Stimulated activated naive CD8-positive, alpha-beta T cell treated with anti-CD3 and anti-CD28 coated beads, Interleukin-15, amount 100 ng/mL, for 72 hours (primary cell): ENCODE results near the gene ELAVL4.
"Not testable (repeated sequence)": the region's sequence is repeated elsewhere in the genome, so short reads cannot be mapped to it uniquely, and the experiment has no call there.

Experiments
- ATAC-seq: fragments of 150-1000 bp; cut with Tn5 transposase; 2 replicates; pipeline ENCODE4 v1.10.0; 2021; ENCODE audit warnings: mild to moderate bottlenecking, moderate library complexity
- DNase-seq, 2 donors: peaks; one replicate each; pipeline ENCODE4 v3.0.0; 2021 to 2022
- H3K27ac Mint-ChIP-seq, 2 donors: one replicate each; pipeline ENCODE4 v1.8.0; 2022; ENCODE audit warnings: mild to moderate bottlenecking in 2 of 2, mixed read lengths in 2 of 2, moderate library complexity in 2 of 2
- H3K27me3 Mint-ChIP-seq: one replicate; pipeline ENCODE4 v1.8.0; 2022; ENCODE audit warnings: mixed read lengths
- H3K4me1 Mint-ChIP-seq: one replicate; pipeline ENCODE4 v1.8.0; 2022; ENCODE audit warnings: mild to moderate bottlenecking, mixed read lengths
- H3K4me3 Mint-ChIP-seq, 2 donors: one replicate each; pipeline ENCODE4 v1.8.0; 2022; ENCODE audit warnings: mild to moderate bottlenecking in 2 of 2, mixed read lengths in 2 of 2, moderate library complexity in 1 of 2
- H3K9me3 Mint-ChIP-seq, 2 donors: one replicate each; pipeline ENCODE4 v1.8.0; 2022; ENCODE audit warnings: mixed read lengths in 2 of 2

The ELAVL4 gene

DNA sequence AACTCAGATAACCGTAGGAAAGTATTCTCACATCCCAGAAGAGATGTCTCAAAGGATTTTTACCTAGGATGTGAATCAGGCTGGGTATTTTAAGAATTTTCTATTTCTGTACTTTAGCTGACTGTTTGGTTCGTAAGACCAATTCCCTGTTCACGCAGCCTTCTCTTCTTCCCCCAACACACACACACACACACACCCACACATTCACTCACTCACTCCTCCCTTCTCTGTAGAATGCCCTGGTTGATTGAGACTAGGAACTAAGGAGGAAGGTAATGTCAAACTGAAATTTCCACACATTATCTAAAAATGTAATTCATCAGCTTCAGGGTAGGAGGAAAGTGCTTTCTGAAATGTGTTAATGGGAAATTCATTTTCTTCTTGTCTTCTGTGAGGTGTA lies 43.5 kb downstream of the ELAVL4 start:
- no peak for ATAC-seq
- Mint-ChIP-seq H3K9me3 (no peaks in the 10 kb centered on the region), H3K4me3 (no peak overlapping the region), H3K4me1 (no peaks in the 10 kb centered on the region), H3K27me3 (peaks cover 8% of the 10 kb centered on the region), H3K27ac (no peak overlapping the region)
- no peak for DNase-seq

DNA sequence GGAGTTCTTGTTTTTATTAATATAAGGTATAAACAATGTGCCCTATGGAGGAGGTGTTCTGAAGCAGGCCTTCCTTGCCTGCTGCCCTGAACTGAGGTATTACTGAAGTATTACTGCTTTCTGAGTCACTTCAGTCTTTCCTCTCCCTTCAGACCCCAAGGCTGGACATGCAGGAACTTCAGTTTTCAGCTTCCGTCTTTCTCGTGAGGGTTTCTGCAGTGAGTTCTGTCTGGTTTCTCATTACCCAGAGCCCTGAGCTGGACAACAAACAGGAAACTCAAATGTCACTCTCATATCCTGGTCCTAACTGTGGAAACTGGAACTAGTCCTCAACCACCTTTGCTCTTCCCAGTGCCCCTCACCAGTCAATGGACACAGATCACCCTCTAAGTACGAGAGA lies 46.8 kb downstream of the ELAVL4 start:
- Mint-ChIP-seq H3K4me3 (no peak overlapping the region), H3K9me3 (no peaks in the 10 kb centered on the region), H3K4me1 (no peaks in the 10 kb centered on the region), H3K27me3 (peaks cover 8% of the 10 kb centered on the region), H3K27ac (no peak overlapping the region)
- ATAC-seq (no peak), DNase-seq (no peak)

DNA sequence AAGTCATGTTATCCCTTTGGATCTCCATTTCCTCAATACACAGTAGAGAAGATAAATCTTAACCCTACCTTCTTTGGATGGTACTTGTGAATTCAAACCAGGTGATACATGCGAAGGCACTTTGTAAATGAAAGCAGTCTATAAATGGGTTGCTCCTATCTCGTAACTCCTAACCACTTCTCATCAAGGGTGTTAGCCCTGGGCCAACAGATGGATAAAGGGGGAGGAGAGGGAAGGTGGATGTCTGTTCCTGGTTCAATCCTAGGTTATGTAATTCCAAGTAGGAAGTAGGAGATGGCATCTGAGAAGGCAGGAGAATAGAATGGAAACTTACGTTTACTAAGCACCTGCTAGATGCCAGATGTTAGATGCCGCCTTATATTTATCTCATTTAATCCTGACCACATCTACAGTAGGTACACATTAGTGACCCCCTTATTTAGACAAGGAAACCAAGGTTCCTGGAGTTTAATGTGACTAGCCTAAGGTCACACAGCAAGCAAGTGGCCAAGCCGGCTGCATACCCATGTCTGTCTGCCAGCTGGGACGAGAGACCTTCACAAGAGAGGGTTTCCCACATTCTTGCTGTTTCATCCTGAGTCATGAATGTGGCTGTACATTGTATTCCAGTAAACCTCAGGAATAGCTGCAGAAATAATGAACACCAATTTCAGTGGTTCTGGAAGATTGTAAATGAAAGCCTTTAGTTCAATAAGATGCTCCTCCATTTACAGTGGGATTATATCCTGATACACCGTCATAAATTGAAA lies 47.7 kb downstream of the ELAVL4 start:
- H3K4me3 Mint-ChIP-seq, result no peak overlapping the region
- no peak overlapping the region for H3K27ac Mint-ChIP-seq
- ATAC-seq (no peak), DNase-seq (no peak)
- no peaks in the 10 kb centered on the region for H3K9me3 Mint-ChIP-seq
- peaks cover 8% of the 10 kb centered on the region for H3K27me3 Mint-ChIP-seq
- H3K4me1 Mint-ChIP-seq, result no peaks in the 10 kb centered on the region

DNA sequence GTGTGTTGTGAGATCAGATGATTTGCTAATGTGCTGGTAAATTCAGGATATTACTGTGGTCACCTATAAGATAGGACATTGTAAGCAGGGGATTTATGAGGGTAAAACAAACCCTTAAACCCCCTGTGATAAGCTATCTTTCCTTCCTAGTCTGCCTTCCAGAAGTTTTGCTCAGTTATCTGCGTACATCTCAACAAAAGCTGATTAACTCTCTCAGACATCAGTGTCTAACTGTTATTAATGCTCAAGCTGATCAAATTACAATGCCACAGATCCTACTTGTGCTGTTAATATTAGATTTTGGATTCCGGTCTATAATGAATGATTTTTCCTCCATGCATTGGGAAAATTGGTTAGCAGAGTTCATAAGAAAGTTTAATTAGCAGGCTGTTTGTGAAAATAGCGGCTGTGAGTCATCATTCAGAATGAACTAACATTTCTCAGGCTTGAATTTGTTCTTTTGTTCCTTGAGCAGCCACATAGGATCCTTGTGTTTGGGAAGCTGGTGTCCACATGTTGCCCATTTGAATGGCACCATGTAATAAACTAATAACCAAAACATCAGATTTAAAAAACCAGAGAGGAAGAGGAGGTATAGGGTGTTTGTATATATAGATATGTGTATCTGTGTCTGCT lies 48.7 kb downstream of the ELAVL4 start:
- Mint-ChIP-seq H3K4me3 (no peak overlapping the region), H3K4me1 (no peaks in the 10 kb centered on the region), H3K27ac (no peak overlapping the region), H3K9me3 (no peaks in the 10 kb centered on the region), H3K27me3 (peaks cover 8% of the 10 kb centered on the region)
- DNase-seq, result no peak
- ATAC-seq, result no peak

DNA sequence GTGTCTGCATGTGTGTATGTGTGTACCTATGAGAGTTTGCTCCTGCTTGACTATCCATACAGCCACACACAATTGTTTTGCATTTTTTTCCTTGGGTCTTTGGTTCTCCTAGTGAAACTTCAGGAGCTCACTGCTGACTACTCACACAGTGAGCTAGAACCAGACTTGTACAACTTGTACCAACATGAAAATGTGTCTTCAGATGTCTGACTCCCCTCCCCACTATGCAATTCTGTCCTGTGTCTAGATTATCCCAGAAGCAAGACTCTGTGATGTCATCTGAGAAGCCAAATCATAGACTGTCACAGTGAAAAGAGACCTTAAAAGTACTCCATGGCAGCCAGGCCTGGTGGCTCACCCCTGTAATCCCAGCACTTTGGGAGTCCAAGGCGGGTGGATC lies 49.7 kb downstream of the ELAVL4 start:
- H3K9me3 Mint-ChIP-seq, result no peaks in the 10 kb centered on the region
- H3K27ac Mint-ChIP-seq, result no peak overlapping the region
- no peak overlapping the region for H3K4me3 Mint-ChIP-seq
- peaks cover 8% of the 10 kb centered on the region for H3K27me3 Mint-ChIP-seq
- H3K4me1 Mint-ChIP-seq, result no peaks in the 10 kb centered on the region
- ATAC-seq (no peak), DNase-seq (no peak)

DNA sequence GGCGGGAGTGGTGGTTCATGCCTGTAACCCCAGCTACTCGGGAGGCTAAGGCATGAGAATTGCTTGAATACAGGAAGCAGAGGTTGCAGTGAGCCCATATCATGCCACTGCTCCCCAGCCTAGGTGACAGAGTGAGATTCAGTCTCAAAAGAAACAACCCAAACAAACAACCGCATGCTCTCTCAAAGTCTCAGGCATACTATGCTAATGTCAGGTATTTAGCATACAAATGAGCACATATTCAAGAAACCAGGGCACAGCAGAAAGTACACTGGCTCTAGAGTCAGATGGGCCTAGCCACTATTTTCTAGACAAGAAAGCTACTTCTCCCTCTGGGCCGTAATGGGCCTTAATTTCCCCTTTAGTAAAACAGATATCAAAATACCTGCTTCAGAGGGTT lies 55.0 kb downstream of the ELAVL4 start:
- Mint-ChIP-seq H3K4me3 (no peak overlapping the region), H3K9me3 (no peaks in the 10 kb centered on the region), H3K27me3 (no peaks in the 10 kb centered on the region), H3K27ac (no peak overlapping the region), H3K4me1 (no peaks in the 10 kb centered on the region)
- DNase-seq (no peak), ATAC-seq (no peak)

DNA sequence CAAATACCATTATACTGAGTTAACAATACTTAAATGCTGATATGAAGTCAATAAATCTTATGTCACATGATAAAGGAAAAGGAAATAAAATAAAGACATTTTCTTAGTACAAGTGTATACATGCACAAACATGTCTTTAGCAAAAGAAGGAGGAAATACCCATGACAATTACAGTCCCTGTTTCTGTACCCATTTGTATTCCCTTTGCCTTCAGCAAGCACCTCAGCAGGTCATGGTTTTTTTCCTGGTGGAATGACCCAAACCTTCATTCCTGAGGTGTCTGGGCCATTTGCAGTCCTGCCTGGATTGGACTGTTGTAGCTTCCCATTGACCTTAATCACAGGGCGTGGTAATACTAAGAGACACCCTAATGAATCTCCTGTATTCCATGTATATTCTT lies 57.6 kb downstream of the ELAVL4 start:
- not testable (repeated sequence) for H3K27me3 Mint-ChIP-seq, H3K27ac Mint-ChIP-seq, H3K4me3 Mint-ChIP-seq, DNase-seq, H3K9me3 Mint-ChIP-seq, H3K4me1 Mint-ChIP-seq, ATAC-seq

DNA sequence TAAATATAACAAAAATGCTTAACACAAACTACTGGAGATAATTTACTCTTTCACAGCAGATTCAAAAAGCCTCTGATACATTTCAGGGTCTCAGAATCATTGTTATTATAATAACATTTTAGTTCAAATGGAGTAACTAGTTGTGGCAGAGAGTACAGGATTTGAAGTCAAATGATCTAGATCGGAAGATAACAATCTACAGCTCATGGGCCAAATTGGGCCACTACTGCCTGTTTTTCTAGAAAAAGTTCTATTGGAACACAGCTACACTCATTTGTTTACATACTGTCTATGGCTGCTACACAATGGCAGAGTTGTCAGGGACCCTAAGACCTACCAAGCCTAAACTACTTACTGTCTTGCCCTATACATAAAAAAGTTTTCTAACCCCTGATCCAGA lies 63.6 kb downstream of the ELAVL4 start:
- H3K4me3 Mint-ChIP-seq, result no peak overlapping the region
- H3K4me1 Mint-ChIP-seq, result no peaks in the 10 kb centered on the region
- no peak overlapping the region for H3K27ac Mint-ChIP-seq
- ATAC-seq (no peak), DNase-seq (no peak)
- peaks cover 10% of the 10 kb centered on the region for H3K27me3 Mint-ChIP-seq
- H3K9me3 Mint-ChIP-seq, result no peaks in the 10 kb centered on the region

DNA sequence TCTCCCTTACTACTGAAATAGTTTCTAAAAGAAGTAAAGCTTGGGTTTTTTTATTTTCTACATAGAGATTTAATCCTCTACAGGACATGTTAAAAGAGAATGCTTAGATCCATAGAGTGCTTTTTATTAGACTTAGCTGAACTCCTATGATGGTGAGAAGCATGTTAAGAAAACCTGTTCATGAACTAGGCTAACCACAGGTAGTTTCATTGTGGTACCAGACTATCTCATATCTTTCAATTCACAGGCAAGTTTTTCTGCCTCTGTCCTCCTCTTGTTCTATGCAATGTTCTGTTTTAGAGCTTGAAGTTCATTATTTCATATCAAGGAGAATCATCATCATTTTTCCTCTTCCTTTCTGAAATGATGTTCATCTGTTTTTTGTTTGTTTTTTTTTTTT lies 65.4 kb downstream of the ELAVL4 start:
- no peak overlapping the region for H3K4me3 Mint-ChIP-seq

DNA sequence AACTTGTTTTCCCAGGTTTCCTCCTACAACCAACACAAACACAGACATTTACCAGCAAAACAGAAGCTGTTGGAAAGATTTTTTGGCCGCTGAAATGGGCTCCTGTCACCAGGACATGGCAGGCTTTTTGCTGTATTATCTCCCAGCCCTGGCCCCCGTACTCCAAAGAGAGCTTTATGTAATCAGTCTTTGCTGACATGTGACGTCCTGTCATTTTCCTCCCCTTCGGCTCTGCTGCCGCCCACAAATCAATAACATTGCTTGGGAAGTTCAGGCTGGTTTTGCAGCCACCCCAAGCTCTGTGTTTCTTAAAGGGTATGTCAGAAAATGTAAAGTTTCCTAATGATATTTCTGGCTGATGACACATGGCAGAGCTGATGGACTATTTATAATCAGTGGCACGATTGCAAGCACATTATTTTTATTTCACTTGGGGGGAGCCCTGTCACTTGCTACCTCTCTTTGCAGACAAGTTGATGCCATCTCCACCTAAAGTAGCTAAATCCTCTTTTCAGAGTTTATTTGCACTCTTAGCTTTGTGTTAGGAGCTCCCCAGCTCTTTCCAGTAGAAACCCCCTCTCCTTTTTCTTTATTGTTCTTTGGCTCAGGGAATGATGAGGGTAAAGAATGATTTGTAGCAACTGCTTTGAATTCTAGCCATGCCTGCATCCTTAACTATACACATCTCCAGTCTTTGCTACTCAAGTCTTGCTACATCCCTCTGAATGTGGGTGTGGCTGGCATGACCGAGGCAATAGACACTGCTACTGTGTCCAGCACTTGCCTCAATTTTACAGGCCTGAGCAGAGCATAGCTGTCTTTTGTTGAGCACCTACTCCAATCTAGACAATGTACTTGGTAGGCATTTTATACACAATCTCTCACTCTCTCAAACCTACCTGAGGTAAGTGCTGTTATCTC lies 67.3 kb downstream of the ELAVL4 start:
- Mint-ChIP-seq H3K27ac (no peak overlapping the region), H3K9me3 (no peaks in the 10 kb centered on the region), H3K4me1 (no peaks in the 10 kb centered on the region), H3K27me3 (peaks cover 13% of the 10 kb centered on the region), H3K4me3 (no peak overlapping the region)
- DNase-seq (no peak), ATAC-seq (no peak)

More for the DNA sequence above, 65.4 kb downstream of the ELAVL4 start:
- Mint-ChIP-seq H3K4me1 (no peaks in the 10 kb centered on the region), H3K27me3 (peaks cover 13% of the 10 kb centered on the region), H3K9me3 (no peaks in the 10 kb centered on the region), H3K27ac (no peak overlapping the region)
- ATAC-seq (no peak), DNase-seq (no peak)

DNA sequence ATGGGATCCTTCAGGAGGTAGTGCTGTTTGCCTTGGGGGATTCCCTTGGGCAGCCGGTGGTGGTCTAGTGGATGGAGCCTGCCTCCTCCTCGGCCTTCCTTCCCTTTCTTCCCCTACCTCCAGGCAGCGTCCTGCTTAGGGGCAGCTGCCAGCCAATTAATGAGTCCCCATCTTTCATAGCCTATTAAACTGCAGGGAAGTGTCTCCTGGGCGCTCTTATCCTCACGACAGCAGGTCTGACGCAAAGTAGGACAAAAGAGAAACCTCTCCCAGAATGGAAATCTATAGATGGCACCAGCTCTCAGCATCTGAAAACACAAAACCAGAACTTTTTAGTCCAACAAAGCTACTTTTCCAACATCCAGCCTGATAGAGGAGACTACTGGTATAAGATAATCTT lies 69.3 kb downstream of the ELAVL4 start:
- Mint-ChIP-seq H3K27ac (no peak overlapping the region), H3K9me3 (no peaks in the 10 kb centered on the region), H3K4me3 (no peak overlapping the region), H3K4me1 (no peaks in the 10 kb centered on the region), H3K27me3 (peaks cover 13% of the 10 kb centered on the region)
- no peak for ATAC-seq
- no peak for DNase-seq

DNA sequence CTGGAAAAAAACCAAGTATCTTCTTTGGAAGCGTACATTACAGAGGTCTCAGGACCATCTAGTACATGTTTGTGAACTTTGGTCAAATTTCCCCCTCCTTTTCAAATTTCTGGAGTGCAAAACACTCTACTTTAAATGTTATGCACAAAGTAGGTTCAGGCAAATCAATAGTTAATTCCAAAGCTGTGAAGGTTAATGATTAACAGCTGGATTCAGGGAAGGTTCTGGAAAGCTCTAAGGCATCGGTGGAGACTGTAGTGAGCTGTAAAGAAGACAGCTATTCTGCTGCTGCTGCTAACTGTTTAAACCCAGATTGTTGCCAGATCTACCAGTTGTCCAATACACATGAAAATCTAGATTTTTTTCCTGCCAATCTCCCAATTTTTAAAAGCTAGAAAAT lies 70.9 kb downstream of the ELAVL4 start:
- Mint-ChIP-seq H3K9me3 (no peaks in the 10 kb centered on the region), H3K4me1 (no peaks in the 10 kb centered on the region), H3K27ac (no peak overlapping the region), H3K4me3 (no peak overlapping the region), H3K27me3 (peaks cover 22% of the 10 kb centered on the region)
- ATAC-seq (no peak), DNase-seq (no peak)

DNA sequence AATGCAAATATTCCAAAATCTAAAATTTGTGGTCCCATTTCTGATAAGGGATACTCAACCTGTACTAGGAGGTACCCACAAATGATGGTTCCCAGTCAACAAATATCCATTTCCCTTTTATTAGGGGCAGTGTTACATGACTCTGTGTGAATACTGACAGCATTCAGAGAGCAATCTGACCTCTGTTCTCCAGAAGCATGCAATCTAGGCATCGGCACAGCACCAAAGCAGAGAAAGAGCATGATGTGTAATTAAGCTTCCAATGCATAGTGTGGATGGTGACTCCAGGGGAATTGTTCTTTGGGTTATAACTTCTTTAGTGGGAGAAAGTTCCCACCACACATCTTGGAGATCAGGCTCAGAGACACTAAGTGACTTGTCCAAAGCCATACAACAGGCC lies 71.6 kb downstream of the ELAVL4 start:
- Mint-ChIP-seq H3K4me1 (no peaks in the 10 kb centered on the region), H3K9me3 (no peaks in the 10 kb centered on the region), H3K27me3 (peaks cover 26% of the 10 kb centered on the region), H3K4me3 (no peak overlapping the region), H3K27ac (no peak overlapping the region)
- DNase-seq (no peak), ATAC-seq (no peak)

DNA sequence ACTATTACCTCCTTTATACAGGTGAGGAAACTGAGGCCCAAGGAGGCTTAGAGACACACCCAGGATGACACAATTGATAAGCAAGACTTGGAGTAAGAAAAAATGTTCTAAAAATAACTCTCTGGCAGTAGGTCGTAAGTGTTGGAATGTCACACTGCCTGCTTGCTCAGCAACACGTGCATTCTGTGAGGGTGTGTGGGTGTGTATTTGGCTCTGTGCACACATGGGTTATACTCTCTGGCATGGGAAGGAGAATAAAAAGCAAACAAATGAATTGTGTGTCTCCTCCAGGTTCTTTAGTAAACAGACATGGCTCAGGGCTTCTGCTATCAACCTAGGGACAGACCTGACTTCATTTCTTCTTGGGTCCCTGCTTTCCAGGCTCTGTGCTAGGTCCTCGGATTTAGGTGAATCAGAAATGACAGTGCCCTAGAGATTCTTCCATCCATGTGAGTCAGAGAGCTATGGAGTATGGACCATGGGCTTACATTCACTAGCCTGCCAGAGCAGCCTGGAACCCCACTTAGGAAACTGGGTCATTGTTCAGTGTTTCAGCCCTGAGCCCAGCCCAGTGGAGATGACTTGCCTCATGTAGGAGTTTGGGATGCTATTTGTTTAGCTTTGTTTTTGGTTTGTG lies 72.4 kb downstream of the ELAVL4 start:
- H3K27ac Mint-ChIP-seq, result no peak overlapping the region
- DNase-seq (no peak), ATAC-seq (no peak)
- H3K9me3 Mint-ChIP-seq, result no peaks in the 10 kb centered on the region
- no peaks in the 10 kb centered on the region for H3K4me1 Mint-ChIP-seq
- peaks cover 28% of the 10 kb centered on the region for H3K27me3 Mint-ChIP-seq
- H3K4me3 Mint-ChIP-seq, result no peak overlapping the region

DNA sequence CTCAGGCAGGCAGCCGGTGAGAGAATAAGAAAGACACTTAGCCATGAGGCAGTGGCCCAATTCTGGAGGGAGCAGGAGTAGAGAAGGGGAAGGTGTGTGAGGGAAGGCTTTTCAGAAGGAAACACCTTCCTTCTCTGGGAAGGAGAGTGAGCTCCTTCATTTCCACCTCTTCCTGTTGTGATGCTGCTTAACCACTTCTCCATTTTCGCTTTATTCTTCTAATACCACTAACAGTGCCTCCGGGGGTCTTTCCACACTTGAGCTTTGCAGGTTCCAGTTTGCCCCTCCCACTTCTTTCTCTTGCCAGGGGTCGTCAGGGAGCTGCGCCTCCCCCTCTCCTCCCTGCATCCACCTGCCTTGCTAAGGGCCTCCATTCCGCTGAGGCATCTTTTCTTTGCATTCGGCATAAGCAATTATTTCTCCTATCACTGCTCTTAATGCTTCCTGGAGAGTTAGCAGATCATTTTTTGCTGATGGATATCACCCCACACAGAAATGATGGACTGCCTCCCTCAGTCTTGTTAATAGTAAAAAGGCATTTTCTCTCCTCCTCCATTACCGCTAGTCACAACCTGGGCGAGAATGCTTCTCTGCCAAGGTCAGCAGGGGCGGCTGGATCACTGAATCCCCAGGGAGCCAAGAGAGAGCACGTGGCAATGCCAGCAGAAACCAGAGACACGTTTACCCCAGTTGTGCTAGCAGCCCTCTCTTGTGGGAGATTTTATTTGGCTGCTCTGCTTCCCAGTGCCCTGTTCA lies 74.8 kb downstream of the ELAVL4 start:
- Mint-ChIP-seq H3K27me3 (peaks cover 15% of the 10 kb centered on the region), H3K4me3 (no peak overlapping the region), H3K27ac (no peak overlapping the region), H3K4me1 (no peaks in the 10 kb centered on the region), H3K9me3 (no peaks in the 10 kb centered on the region)
- DNase-seq (no peak), ATAC-seq (no peak)
